GM18526 (cell line): ENCODE measurements around the gene PRR29.

Experiments used
- POLR2A ChIP-seq: IDR thresholded peaks from 3 replicates; pipeline ENCODE4 v1.6.1; 2011; ENCODE audit not compliant: insufficient read length; ENCODE audit errors: extremely low read depth

Gene PRR29

GRCh38 chr17:63969278-63969677 is 28.9 kb upstream of the PRR29 start:
- TF ChIP-seq POLR2A, result no peak

GRCh38 chr17:63972796-63973195 is 25.4 kb upstream of the PRR29 start, which contains the start of gene SCN4A:
Gene SCN4A (minus strand): TSS chr17:63972918. CDS start chr17:63972841, 77 bp downstream.
- TF ChIP-seq POLR2A, result no peak

DNA sequence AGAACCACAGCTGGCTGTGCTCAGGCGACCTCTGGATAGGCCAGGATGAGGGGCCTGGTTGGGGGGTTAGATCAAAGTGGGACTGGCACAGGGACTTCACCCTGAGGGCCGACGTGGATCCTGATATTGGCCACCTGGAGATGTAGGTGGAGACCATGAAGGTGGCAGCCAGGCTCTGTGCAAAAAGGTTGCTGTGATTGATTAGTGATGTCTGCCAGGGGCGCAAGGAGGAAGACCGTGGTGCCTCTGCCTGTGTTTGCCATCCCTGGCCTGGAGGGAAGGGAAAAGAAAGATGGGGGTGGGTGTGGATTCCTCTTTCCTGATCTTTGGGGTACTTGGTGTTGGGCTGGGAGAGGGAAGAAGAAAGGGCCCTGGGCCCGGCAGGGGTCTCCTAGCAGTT is 24.9 kb upstream of the PRR29 start:
- TF ChIP-seq POLR2A, result no peak

DNA sequence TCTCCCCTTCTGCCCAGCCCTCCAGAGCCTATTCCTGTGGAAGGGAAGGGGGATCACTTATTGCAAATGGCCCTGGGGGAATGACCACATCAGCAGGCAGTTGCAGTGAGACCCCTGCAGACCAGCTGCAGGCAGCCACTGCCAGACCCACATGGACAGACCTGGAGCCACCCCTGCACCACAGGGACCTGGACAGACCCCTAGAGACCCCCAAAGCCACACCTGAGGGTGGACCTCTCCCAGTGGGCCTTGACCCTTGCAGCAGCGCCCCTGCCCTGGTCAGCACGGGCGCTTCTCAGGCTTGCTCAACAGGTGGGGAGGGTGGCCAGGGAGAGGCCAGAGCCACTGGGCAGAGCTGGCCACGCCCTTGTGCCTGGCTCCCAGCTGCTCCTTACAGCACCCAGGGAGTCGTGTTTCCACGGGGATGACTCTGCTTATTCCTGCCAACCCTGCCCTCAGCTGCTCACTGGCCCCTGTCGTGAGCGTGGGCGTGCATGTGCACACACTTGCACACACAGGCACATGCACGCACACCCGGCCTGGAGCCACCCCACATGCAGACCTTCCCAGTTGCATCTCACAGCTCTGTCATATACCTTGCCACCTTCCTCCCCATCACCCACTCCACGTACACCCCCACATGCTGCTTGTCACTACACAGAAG is 24.1 kb upstream of the PRR29 start:
- no peak for TF ChIP-seq POLR2A

GRCh38 chr17:63974594-63975192 is 23.5 kb upstream of the PRR29 start:
- TF ChIP-seq POLR2A, result no peak

DNA sequence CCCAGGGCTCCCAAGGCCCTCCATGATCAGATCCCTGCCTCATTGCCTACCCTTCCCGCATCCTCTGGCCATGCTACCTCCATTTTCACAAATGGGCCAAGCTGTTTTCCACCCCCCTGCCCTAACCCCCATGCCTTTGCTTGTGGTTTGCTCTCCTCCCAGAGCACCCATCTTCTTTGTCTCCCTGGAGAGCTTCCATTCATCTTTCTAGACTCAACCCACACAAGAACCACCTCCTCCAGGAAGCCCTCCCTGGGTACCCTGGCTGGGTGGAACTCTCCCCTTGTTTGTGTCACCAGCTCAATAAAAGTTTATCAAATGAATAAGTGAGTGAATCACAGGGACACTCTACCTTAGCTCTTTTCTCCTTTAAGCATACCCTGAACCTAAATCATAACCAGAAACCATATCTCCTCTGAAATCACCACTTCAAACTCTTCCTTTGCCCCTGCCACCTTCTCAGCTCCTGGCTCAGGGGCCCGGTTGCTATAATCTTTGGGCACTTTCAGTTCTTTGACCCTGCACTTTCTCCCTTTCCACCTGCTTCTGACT is 22.5 kb upstream of the PRR29 start:
- no peak for TF ChIP-seq POLR2A

DNA sequence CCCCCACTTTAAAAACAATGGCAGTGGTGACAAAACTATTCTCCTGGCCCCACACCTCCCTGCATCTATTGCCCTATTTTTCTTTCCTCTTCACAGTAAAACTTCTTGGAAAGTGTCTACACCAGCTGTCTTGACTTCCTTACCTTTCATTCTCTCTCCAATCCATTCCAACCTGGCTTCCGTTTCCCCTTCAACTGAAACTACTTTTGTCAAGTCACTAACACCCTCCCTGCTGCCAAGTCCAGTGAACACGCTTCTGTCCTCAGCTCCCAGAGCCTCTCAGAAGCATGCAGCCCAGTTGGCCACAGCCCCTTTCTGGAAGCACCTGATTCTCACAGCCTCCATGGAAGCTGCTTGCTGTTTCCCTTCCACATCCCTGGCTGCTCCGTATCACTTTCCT is 21.4 kb upstream of the PRR29 start:
- TF ChIP-seq POLR2A, result no peak

- TF ChIP-seq POLR2A, result no peak
These were observed 19.6 kb upstream of the PRR29 start for GRCh38 chr17:63978272-63979200.

DNA sequence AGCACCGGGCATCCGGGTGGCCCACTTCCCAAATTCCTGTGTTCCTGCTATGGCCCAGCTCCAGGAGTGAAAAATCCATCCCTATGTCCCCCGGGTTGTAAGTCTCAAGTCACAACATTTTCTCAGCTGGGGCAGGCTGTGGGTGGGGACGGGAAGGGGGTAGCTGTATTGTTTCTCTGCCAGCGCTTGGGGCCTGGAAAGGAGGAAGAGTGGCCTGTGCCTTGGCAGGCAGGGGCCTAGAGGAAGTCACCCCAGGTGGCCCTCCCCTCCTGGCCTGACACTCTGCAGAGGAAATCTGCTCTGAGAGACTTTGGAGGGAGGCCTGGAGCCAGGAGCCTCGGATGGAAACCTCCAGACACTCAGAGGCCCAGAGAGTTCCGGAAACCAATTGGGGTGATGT is 14.8 kb upstream of the PRR29 start:
- TF ChIP-seq POLR2A, result no peak

GRCh38 chr17:63984236-63984635 is 13.9 kb upstream of the PRR29 start:
- no peak for TF ChIP-seq POLR2A

DNA sequence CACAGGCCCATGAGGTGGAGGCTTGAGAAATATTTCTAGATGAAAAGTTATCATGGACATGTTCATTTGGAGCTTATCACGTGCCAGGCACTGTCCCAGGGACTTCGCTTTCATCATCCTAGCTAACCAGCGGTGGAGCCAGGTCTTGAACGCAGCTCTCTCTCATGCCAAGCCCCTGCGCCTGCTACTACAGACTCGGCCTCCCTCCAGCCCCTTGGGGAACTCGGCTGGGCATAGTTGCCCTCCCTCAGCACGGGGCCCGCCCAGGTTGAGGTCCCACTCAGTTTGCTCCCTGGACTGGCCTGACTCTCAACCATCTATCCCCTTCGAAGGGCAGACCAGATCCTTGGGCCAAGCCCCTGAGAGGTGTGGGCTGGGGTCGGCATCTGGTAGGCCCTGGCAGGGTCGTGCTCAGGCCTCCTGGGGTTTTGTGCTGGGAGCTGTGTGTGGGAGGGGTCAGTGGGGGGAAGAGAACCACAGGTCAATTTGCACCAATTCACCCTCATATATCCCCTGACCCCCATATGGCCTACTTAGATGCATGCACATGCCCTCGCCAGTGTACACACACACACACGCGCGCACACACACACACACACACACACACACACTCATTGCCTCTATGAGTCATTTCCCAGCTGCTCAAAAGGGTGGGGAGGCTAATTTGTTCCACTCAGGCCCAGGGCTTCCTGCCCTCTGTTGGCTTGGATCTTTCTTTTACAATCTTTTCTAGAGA is 13.3 kb upstream of the PRR29 start:
- no peak for TF ChIP-seq POLR2A

DNA sequence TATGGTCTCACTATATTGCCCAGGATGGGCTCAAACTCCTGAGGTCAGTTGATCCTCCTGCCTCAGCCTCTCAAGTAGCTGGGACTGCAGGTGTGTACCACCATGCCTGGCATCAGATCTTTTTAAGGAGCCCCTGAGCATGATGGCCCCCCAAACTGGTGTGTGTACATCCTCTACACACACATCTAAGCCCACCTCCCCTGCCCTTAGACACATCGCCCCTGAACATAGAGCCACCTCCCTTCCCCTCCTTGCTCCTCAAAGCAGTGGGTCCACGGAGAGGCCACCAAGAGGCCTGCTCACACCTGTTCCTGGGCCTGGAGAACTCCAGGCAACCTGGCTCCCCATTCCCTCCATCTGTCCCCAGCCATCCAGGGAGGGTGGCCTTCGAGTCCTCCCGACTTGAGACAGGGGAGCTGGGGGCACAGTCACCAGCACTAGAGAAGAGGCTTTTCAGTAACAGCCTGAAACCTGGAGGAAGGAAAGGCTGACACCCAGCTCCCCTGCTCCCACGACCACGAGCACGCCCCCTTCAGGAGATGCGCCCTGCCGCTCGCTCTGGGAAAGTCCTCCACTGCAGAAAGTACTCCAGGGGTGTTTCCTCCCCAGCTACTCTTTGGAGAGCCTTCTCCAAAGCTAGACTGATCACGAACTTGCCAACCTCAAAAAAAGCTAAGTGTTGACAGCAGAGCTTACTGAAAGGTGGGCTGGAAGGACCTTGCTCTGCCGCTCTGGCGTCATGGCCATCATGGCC is 12.6 kb upstream of the PRR29 start:
- no peak for TF ChIP-seq POLR2A

DNA sequence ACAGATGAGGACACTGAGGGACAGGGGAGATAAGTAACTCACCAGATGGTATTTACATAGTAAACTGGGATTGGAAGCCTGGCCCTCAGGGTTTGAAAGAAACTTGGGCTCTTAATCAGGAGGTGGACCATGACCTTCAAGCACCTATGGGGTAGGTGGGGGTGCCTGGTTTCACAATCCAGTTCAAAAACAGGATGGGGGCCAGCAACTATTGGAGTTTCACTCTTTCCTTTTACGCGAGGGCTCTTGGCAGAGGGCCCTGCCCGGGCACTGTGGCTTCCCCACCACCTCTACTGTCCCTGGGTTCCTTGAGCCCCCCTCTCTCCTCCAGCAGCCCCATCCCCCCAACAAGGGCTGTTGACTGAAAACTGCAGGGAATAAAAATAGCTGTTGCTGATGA is 11.3 kb upstream of the PRR29 start:
- TF ChIP-seq POLR2A, result no peak
